PC-9 (cell line): ENCODE measurements around the gene HIF1AN. TPM values are rescaled to one million over a fixed set of nuclear protein-coding genes. Genes with fewer than 3 reads are reported as not detected.

Experiments used
- BruUV-seq: library from RNA; stranded (reverse); fragments of 400-500 nt; replicated peaks from 2 replicates; lab custom pipeline; 2021; lab: Mats Ljungman, UMichigan
- CTCF ChIA-PET: fragments of 300-600 bp; sonication (Branson Sonifier 250); formaldehyde crosslinking; loops from one replicate; lab custom pipeline; 2022; ENCODE audit warnings: antibody characterized with exemption; lab: Charles Lee
- POLR2A ChIA-PET: fragments of 300-600 bp; sonication (Branson Sonifier 250); formaldehyde crosslinking; loops from one replicate; lab custom pipeline; 2022; ENCODE audit warnings: antibody characterized with exemption; ENCODE audit not compliant: unreplicated experiment; lab: Charles Lee
- DNase-seq, 2 experiments: peaks; one replicate each; pipeline versions ENCODE4 v3.0.0 to v3.0.0-alpha.2; 2015 to 2022; ENCODE audit warnings: mixed read lengths in 1 of 2
- H2AFZ ChIP-seq: fragments of 200-600 bp; sonication (generic); 2 replicates; pipeline ENCODE4 v1.8.1; 2017; ENCODE audit warnings: antibody characterized with exemption
- H3F3A ChIP-seq: fragments of 200-600 bp; sonication (generic); 2 replicates; pipeline ENCODE4 v1.8.1; 2017; ENCODE audit warnings: antibody characterized with exemption, mild to moderate bottlenecking, low read depth; ENCODE audit not compliant: insufficient read depth
- H3K27ac ChIP-seq: fragments of 200-600 bp; sonication (generic); 2 replicates; pipeline ENCODE4 v1.6.1; 2016; ENCODE audit warnings: mixed run types
- H3K27me3 ChIP-seq: fragments of 200-600 bp; sonication (generic); 2 replicates; pipeline ENCODE4 v1.6.1; 2016; ENCODE audit warnings: low read depth, mixed run types; ENCODE audit not compliant: insufficient read depth
- H3K36me3 ChIP-seq: fragments of 200-600 bp; sonication (generic); 2 replicates; pipeline ENCODE4 v1.6.1; 2016; ENCODE audit warnings: low read depth, mixed run types
- H3K4me1 ChIP-seq: fragments of 200-600 bp; sonication (generic); replicated peaks from 2 replicates; pipeline ENCODE4 v1.6.1; 2016; ENCODE audit warnings: mixed run types; ENCODE audit not compliant: insufficient read depth
- H3K4me2 ChIP-seq: fragments of 200-600 bp; sonication (generic); 2 replicates; pipeline ENCODE4 v1.6.1; 2017; ENCODE audit warnings: mixed run types
- H3K4me3 ChIP-seq: fragments of 200-600 bp; sonication (generic); 2 replicates; pipeline ENCODE4 v1.6.1; 2016; ENCODE audit warnings: mixed run types
- H3K79me2 ChIP-seq: fragments of 200-600 bp; sonication (generic); 2 replicates; pipeline ENCODE4 v1.6.1; 2017; ENCODE audit warnings: low read depth, mixed run types
- H3K9me2 ChIP-seq: fragments of 200-600 bp; sonication (generic); 2 replicates; pipeline ENCODE4 v1.8.1; 2017; ENCODE audit warnings: mild to moderate bottlenecking; ENCODE audit not compliant: insufficient read depth
- H3K9me3 ChIP-seq: fragments of 200-600 bp; sonication (generic); 2 replicates; pipeline ENCODE4 v1.8.1; 2016; ENCODE audit warnings: low read depth; ENCODE audit not compliant: insufficient read depth
- H4K20me1 ChIP-seq: fragments of 200-600 bp; sonication (generic); 2 replicates; pipeline ENCODE4 v1.8.1; 2017; ENCODE audit not compliant: insufficient read depth
- EZH2 ChIP-seq: fragments of 200-600 bp; sonication (generic); IDR thresholded peaks from 2 replicates; pipeline ENCODE4 v1.8.0; 2017; ENCODE audit warnings: antibody characterized with exemption, low read depth
- intact Hi-C: fragments of 100-400 bp; cut with micrococcal nuclease; formaldehyde crosslinking; loops from one replicate; pipeline ENCODE4 v1.10.0; 2022; ENCODE audit not compliant: unreplicated experiment
- total RNA-seq: library from RNA; stranded (reverse); gene quantifications from 2 replicates; pipeline ENCODE4 v1.2.3, GENCODE V29; 2021
- TF ChIP-seq, protein P1 (sequence below): fragments of 200-600 bp; sonication (generic); conservative IDR thresholded peaks from 2 replicates; pipeline ENCODE4 v1.6.1; 2017; ENCODE audit warnings: mixed run types, antibody characterized with exemption, mild to moderate bottlenecking, moderate library complexity

The HIF1AN gene
- total RNA-seq, 1 experiment from 2014 or later, result 42.0 TPM

DNA sequence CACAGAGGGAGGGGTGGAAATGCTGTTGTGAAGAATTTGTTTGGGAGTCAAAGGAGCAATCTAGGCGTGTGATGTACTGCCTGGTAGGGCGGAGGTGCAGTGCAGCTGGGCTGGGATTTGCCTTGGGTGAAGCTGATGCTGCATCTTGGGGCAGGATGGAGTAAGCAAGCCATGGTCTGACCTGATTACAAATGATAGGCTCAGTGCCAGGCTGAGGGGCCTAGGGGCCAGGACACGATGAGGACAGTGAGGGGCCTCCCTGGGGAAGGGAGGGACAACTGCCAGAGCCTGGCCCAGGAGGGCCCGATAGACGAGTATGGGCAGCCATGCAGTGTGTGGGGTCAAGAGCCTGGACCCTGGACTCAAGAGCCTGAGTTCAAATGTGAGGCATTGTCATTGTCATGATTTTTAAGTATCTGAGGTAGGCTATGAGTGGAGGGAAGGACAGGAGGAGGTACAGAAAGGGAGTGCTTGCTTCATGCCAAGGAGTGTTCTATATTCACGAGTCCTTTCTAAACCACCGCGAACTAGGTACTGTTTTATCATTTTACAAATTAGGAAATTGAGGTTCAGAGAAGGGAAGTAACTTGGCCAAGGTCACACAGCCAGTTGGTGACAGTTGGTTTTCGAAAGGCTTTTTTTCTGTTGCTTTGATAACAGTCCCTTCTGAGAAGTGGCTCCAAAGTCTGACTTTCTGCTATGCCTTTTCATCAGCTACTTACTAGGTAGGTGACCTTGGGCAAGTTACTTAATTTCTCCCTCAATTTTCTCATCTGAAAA lies 29.7 kb downstream of the HIF1AN start:
- no peaks in the 10 kb centered on the region for H4K20me1 ChIP-seq
- intact Hi-C loops, result no loop called here

DNA sequence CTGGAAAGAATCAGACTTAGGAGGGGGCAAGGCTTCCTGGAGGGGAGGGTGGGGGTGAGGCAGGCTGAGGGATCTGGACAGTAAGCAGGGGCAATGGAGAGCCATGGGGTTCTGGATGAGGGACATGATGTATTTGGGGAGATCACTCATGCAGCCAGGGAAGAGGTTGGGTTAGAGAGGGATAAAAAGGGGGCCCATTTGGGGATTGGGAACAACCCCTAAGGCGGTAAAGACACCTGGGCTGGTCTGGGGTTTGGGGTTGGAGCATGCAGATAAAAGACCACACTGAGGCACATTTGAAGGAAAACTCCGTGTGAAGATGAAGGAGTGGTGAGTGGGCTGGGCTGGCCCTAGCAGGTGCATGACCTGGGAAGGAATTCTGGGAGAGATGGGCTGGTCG lies 30.8 kb downstream of the HIF1AN start:
- no peaks in the 10 kb centered on the region for H3K4me1 ChIP-seq
- CTCF ChIA-PET, result no interaction called here
- no peaks in the 10 kb centered on the region for H3K36me3 ChIP-seq
- DNase-seq, result no peak
- H3K9me2 ChIP-seq, result no peaks in the 10 kb centered on the region
- no peaks in the 10 kb centered on the region for H3K79me2 ChIP-seq
- TF ChIP-seq, protein P1, sequence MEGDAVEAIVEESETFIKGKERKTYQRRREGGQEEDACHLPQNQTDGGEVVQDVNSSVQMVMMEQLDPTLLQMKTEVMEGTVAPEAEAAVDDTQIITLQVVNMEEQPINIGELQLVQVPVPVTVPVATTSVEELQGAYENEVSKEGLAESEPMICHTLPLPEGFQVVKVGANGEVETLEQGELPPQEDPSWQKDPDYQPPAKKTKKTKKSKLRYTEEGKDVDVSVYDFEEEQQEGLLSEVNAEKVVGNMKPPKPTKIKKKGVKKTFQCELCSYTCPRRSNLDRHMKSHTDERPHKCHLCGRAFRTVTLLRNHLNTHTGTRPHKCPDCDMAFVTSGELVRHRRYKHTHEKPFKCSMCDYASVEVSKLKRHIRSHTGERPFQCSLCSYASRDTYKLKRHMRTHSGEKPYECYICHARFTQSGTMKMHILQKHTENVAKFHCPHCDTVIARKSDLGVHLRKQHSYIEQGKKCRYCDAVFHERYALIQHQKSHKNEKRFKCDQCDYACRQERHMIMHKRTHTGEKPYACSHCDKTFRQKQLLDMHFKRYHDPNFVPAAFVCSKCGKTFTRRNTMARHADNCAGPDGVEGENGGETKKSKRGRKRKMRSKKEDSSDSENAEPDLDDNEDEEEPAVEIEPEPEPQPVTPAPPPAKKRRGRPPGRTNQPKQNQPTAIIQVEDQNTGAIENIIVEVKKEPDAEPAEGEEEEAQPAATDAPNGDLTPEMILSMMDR, result no peak
- TF ChIP-seq EZH2, result no peak
- no peak overlapping the region for H3K4me3 ChIP-seq
- H2AFZ ChIP-seq, result no peak overlapping the region
- no peaks in the 10 kb centered on the region for H4K20me1 ChIP-seq
- H3K27ac ChIP-seq, result no peak overlapping the region
- no peaks in the 10 kb centered on the region for H3K9me3 ChIP-seq
- H3K27me3 ChIP-seq, result peaks cover 55% of the 10 kb centered on the region
- POLR2A ChIA-PET, result no interaction called here
- H3F3A ChIP-seq, result no peaks in the 10 kb centered on the region
- no peak overlapping the region for H3K4me2 ChIP-seq
- no TSS peak for BruUV-seq
- intact Hi-C loops, result no loop called here

More for the DNA sequence above, 29.7 kb downstream of the HIF1AN start:
- no peak for DNase-seq
- Histone ChIP-seq H2AFZ (no peak overlapping the region), H3K4me1 (no peaks in the 10 kb centered on the region), H3K27ac (no peak overlapping the region), H3K36me3 (no peaks in the 10 kb centered on the region), H3K27me3 (peaks cover 47% of the 10 kb centered on the region), H3F3A (no peaks in the 10 kb centered on the region), H3K4me2 (no peak overlapping the region), H3K79me2 (no peaks in the 10 kb centered on the region), H3K9me3 (no peaks in the 10 kb centered on the region), H3K4me3 (no peak overlapping the region), H3K9me2 (no peaks in the 10 kb centered on the region)
- TF ChIP-seq, protein P1, result no peak
- TF ChIP-seq EZH2, result no peak
- ChIA-PET CTCF (no interaction called here), POLR2A (no interaction called here)
- no TSS peak for BruUV-seq

DNA sequence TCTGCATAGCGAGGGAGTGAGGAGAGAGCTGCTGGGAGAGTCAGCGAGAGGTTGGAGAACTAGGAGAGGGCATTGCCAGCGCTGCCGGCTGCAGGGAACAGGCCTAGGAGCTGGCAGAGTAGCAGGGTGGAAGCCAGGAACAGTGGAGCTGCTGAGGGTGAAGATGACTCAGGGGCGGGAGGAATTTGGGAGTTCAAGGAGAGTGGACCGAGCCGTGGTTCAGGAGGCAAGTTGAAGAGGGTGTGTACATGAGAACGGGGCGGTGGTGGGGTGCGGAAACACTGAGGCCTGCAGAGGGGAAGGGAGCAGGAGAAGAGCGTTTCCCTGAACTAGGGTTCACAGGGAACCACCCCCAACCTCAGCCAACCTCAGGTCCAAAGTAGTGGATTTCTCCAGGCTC lies 31.5 kb downstream of the HIF1AN start:
- DNase-seq, result no peak
- ChIA-PET CTCF (no interaction called here), POLR2A (no interaction called here)
- H3K4me2 ChIP-seq, result no peak overlapping the region
- BruUV-seq, result no TSS peak
- no peaks in the 10 kb centered on the region for H3K79me2 ChIP-seq
- peaks cover 60% of the 10 kb centered on the region for H3K27me3 ChIP-seq
- no peaks in the 10 kb centered on the region for H3K9me3 ChIP-seq
- no peaks in the 10 kb centered on the region for H3F3A ChIP-seq
- intact Hi-C loops, result no loop called here
- H2AFZ ChIP-seq, result no peak overlapping the region
- no peaks in the 10 kb centered on the region for H4K20me1 ChIP-seq
- H3K27ac ChIP-seq, result no peak overlapping the region
- TF ChIP-seq, protein P1, result no peak
- no peak for TF ChIP-seq EZH2
- no peaks in the 10 kb centered on the region for H3K36me3 ChIP-seq
- no peaks in the 10 kb centered on the region for H3K9me2 ChIP-seq
- no peak overlapping the region for H3K4me3 ChIP-seq
- H3K4me1 ChIP-seq, result no peaks in the 10 kb centered on the region
